Activated CD8-positive, alpha-beta memory T cell treated with anti-CD3 and anti-CD28 coated beads, Interleukin-2, amount 50 U/mL, for 4 hours (primary cell): ENCODE data around the gene NAP1L4.
"Not testable (repeated sequence)": the region's sequence is repeated elsewhere in the genome, so short reads cannot be mapped to it uniquely, and the experiment has no call there.

Experiments used
- DNase-seq: peaks from one replicate; pipeline ENCODE4 v3.0.0-alpha.2; 2020

Gene NAP1L4

GRCh38 chr11:2955906-2956476, 36.1 kb downstream of the NAP1L4 start:
- DNase-seq = no peak

DNA sequence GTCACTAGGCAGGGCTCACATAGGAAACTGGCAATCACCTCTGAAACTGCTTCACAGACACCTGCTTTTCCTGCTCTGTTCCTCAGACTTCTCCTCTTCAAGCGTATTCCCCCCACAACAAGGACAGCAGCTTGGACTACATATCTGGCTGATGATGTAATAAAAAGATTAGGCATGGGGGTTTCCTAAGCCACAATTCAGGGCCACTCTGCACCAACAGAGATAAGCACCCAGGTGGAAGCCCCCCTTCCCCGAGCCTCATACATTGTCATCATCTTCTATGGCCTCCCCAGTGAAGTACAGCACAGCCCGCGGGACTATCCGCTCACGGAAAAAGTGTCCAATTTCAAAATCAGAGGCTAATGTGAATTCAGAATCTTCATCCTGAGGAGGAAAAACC, 37.9 kb downstream of the NAP1L4 start:
- no peak for DNase-seq

DNA sequence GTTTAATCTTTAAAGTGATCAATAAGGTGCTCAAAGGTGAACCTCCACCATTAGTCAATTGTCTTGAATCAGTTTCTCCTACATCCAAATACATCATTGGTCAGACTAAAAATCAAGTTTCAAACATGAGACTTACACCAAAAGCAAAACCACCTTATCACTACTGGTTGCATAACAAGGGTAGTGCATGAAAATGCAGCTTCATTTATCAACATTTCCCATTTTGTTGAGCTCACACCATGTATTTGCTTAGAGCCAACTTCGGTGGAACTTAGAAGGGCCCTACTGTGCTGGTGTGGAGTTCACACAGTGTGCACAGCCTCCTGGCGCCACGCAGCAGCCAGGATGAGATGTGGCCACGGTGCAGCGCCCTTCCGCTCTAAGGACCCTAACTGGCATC, 39.8 kb downstream of the NAP1L4 start:
- DNase-seq = no peak

- no peak for DNase-seq
These were observed 40.7 kb downstream of the NAP1L4 start for GRCh38 chr11:2951231-2952110.

DNA sequence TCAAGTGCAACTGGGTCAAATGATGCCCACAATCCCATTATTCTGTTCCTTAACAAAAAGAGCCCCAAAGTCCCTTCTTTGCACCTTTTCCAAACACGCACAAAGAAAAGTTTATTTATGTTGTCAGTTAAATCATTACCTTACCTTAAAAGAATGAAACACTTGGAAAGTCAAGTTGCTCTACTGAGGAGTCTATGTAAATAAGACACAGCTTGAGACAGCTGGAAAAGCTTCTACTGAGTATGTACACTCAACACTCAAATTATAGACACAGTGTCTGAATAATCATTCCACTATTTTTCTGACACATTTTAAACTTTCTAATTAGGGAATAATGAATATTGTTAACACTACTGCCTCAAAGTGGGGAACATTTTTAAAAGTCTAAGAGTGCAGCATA, 41.3 kb downstream of the NAP1L4 start:
- no peak for DNase-seq

DNA sequence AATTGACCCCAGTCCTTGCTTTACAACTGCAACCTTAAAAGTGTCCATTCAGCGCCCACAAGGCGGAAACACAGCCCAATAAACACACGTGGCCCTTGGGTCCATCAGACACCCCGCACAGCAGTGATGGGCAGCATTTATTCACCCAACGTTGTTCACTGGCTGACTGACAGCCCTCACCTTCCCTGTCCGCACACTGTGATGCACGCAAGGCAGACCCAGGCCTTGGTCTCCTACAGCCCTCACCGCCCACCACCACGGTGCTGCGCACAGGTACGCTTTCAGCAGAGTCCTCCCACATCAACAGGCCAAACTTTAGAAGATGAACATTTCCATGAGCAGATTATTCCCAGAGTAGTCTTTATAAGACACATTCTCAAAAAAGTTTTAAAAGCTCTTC, 42.2 kb downstream of the NAP1L4 start:
- DNase-seq = no peak

DNA sequence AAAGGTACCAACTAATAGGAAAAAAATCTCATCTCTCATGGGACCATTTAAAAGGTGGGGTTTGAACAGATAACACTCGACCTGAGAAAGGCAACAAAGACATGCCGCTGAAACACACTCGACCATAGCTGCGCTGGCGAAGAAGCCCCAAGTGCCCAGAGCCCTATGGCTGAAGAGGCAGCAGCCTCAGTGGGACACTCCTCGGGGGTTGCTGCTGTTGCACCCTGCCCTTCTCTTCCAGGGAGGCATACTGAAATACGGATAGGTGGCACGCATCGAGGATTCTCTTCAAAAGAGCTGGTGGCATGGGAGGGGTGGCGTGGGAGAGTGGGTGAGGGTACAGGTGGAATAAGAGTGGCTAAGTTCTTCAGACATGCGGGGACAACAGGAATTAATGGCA, 44.4 kb downstream of the NAP1L4 start:
- no peak for DNase-seq

- no peak for DNase-seq
These were observed 46.3 kb downstream of the NAP1L4 start for GRCh38 chr11:2945757-2946287.

DNA sequence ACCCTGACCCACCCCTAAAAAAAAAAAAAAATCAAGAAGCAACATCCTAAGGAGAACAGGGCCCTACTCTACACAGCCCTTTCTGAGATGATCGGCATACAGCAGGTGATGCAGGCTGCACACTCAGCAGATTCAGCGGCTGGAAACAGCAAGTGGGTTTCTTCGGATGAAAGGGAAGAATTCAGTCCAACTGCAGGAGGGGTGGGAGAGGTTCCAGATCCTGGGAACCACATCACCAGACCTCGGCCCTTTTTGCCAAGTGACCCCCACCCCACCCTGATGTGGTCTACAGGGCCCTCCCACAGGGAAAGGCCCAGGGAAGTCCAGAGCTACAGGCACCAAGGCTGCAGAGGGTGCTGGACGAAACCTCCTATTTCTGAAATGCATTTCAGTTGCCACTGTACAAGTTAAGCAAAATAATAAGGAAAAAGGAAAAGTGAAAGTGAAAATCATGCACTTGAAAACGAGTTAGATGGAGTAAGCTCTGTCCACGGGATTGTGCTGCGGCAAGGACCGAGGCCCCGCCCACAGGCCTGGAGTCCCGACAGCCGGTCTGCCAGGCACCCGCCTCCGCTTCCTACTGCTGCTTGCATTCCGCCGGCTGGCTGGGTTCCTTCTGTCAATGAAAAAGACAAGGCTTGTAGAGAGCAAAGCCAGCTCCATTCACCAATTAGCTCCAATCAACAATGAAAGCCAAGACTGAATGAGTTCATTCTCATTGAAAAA, 46.9 kb downstream of the NAP1L4 start:
- DNase-seq = no peak

- DNase-seq = no peak
These were observed 47.6 kb downstream of the NAP1L4 start for GRCh38 chr11:2944530-2944929.

DNA sequence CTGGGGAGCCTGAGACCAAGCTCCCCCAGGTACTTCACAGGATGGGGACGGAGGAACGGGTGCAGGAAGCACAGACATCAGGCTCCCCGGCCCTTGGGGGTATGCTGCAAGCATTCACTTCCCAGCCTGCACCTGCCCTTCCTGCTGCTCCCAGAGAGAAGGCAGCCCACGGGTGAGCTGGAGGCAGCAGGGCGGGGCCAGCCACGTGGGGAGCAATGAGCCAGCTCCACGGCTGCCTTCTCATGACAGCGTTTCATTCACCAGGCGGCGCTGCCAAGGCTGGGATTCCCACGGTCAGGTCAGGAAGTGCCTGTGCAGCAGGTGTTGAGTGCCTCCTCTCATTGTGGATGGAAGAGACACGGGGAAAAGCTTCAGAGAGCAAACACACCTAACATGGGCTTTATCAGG, 48.4 kb downstream of the NAP1L4 start:
- no peak for DNase-seq

- no peak for DNase-seq
These were observed 49.0 kb downstream of the NAP1L4 start for GRCh38 chr11:2942872-2943710.

DNA sequence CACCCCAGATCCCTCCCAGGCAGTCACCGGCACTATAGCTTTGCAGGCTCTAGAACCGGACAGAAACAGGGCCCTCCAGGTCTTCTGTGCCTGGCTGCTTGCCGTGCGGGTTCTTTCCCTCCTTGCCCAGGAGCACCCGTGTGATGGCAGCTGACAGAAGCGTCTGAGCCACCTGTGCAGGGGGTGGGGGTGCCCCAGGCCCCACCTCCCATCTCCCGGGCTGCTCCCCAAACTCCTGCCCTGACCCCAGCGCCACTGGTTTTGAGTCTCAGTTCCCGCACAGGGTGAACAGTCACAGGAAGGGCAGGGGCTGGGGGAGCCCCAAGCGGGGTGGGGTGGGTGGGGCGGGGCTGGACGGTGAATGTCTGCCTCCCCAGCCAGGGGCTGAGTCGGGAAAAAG, 49.7 kb downstream of the NAP1L4 start:
- DNase-seq = no peak

DNA sequence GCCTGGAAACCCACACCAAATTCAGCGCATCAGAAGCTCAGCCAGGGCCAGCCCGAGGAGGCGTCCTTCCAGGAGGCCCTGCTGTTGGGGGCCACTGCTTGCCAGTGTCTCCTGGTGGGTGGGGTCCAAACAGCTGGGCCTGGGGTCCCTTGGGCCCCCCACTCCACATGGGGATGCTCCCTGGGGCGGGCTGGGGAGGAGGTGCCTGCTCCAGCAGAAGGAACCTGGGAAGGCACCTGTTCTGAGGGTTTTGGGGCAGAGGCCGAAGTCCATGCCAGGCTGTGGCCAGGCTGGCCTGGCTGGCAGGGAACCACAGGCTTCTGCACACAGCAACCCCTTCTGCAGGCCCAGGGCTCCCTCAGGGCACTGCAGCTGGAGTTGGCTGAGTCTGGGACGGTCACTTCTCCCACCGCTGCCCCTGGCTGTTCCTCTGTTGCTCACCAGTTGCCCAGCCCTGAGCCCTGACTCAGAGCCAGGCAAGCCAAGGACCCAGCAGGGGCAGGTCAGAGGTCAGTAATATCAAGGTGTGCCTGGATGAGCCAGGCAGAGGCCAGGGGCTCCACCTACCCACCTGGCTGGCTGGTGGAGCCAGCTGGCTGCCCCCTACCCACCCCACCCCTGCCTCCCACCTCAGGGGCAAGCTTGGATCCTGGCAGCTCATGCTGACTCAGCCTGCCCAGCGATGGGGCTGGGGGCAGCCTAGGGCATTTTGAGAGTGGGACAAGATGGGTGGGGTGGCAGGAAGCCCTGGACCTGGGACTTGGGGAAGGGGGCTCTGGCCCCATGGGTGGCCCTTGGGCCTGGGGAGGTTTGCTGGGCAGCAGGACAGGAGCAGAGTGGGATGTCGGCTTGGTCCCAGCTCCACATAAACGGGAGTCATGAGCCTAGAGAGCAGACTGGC, 51.0 kb downstream of the NAP1L4 start:
- DNase-seq = no peak

- no peak for DNase-seq
These were observed 51.8 kb downstream of the NAP1L4 start for GRCh38 chr11:2940147-2940920.

DNA sequence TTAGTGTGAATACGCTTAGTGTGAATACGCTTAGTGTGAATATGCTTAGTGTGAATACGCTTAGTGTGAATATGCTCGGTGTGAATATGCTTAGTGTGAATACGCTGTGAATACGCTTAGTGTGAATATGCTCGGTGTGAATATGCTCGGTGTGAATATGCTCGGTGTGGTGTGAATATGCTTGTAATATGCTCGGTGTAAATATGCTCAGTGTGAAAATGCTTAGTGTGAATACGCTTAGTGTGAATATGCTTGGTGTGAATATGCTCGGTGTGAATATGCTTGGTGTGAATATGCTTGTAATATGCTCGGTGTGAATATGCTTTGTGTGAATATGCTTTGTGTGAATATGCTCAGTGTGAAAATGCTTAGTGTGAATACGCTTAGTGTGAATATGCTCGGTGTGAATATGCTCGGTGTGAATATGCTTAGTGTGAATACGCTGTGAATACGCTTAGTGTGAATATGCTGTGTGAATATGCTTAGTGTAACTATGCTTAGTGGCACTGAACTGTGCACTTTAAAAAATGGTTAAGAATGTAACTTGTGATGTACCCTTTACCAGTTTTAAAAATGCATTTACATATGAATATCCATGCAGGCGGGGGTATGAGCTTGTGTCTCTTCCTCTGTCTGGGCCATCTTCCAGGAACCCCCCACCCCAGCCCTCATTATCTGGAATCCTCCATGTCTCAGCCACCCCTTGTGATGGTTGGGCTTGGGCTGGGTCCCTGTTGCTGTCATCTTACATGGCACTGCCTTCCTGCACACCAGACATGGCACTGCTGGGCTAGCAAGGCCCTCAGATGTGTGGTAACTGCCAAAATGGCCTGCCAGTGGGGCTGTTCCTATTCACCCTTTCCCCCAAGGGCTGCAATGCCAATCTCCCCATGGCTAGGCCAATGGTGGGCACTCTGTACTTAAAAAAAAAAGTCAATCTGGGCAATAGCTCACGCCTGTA, 53.4 kb downstream of the NAP1L4 start:
- DNase-seq = not testable (repeated sequence)

DNA sequence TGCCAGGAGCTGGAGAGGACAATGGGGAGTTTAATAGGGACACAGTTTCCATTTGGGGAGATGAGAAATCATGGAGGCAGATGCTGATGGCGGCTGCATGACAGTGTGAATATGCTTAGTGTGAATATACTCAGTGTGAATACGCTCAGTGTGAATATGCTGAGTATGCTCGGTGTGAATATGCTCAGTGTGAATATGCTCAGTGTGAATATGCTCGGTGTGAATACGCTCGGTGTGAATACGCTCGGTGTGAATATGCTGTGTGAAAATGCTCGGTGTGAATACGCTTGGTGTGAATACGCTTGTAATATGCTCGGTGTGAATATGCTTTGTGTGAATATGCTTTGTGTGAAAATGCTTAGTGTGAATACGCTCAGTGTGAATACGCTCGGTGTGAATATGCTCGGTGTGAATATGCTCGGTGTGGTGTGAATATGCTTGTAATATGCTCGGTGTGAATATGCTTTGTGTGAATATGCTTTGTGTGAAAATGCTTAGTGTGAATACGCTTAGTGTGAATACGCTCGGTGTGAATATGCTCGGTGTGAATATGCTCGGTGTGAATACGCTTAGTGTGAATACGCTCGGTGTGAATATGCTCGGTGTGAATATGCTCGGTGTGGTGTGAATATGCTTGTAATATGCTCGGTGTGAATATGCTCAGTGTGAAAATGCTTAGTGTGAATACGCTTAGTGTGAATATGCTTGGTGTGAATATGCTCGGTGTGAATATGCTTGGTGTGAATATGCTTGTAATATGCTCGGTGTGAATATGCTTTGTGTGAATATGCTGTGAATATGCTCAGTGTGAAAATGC, 54.3 kb downstream of the NAP1L4 start:
- not testable (repeated sequence) for DNase-seq

- peak; percentile 7 for DNase-seq
These were observed 57.4 kb downstream of the NAP1L4 start for GRCh38 chr11:2934611-2935239.
